ENCODE measurements around the gene FOXL3.

FOXL3 gene

DNA sequence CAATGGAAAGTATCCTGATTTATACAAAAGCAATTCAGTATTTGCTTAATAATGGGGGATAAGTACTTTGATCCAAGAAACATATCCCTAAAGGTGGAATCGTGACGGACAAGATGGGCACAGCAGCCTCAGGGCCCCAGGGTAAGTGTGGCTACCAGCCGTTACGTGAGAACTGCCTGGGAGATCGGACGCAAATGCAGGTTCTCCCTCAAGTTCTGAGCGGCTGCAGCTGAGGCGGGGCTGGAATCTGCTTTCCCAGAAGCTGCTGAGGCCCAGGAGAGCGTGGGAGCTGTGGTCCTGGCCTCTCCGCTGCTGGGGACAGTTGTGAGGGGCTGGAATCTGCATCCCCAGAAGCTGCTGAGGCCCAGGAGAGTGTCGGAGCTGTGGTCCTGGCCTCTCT, 13.5 kb downstream of the FOXL3 start:
- DNase-seq: no peak

DNA sequence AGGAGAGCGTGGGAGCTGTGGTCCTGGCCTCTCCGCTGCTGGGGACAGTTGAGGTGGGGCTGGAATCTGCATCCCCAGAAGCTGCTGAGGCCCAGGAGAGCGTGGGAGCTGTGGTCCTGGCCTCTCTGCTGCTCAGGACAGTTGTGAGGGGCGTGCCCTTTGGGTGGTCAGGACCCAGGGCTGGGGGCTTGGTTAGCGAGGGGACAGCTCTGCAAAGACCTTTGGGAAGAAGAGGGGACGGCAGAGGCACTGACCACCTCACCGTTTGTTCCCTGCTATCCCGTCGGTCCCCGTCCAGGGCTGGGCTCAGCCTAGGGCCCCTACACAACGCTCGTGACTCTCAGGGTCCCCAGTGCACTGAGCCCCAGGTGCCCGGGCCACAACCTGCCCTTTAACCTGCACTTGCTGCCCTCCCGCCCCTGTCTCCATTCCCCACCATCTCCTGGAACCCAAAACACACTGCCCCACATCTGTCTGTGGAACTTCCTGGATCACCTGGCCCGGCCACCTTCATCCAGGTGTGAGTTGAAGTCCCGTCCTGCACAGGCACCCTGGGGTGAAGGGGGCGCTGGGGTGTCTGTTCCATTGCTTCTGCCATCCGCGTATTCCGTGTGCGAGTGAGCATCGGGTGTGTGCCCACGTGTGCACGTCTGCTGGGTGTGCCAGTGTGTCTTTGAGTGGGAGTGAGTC, 14.1 kb downstream of the FOXL3 start:
- no peak for DNase-seq

DNA sequence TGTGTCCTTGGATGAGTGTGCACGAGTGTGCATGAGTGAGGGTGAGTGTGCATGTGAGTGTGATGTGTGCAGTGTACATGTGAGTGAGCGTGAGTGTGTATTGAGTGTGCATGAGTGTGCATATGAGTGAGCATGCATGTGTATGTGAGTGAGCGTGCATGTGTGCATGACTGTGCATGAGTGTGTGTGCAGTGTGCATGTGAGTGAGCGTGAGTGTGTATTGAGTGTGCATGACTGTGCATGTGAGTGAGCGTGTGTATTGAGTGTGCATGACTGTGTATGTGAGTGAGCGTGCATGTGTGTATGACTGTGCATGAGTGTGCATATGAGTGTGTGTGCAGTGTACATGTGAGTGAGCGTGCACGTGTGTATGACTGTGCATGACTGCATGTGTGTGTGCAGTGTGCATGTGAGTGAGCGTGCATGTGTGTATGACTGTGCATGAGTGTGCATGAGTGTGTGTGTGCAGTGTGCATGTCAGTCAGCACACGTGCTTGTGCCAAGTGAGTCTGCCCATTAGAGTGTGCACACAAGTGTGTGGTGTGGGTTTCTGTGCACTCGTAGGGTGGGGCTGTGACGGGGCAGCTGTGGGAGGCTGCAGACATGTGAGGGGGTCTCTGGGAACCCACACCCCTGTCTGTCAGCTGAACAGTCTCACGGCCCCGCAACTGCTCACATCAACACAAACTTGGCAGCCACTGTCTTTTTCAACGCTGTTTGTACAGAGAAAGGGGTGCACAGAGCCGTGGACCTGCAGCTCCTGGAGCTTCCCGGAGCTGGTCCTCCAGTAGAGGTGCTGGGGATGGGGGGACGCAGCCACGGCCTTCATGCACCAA, 14.8 kb downstream of the FOXL3 start:
- DNase-seq: no peak

GRCh38 chr7:305410-306151, 15.6 kb downstream of the FOXL3 start:
- no peak for DNase-seq

GRCh38 chr7:307970-308369, 18.0 kb downstream of the FOXL3 start:
- no peak for DNase-seq

- DNase-seq: no peak
These were observed 19.7 kb downstream of the FOXL3 start for GRCh38 chr7:309586-310228.

DNA sequence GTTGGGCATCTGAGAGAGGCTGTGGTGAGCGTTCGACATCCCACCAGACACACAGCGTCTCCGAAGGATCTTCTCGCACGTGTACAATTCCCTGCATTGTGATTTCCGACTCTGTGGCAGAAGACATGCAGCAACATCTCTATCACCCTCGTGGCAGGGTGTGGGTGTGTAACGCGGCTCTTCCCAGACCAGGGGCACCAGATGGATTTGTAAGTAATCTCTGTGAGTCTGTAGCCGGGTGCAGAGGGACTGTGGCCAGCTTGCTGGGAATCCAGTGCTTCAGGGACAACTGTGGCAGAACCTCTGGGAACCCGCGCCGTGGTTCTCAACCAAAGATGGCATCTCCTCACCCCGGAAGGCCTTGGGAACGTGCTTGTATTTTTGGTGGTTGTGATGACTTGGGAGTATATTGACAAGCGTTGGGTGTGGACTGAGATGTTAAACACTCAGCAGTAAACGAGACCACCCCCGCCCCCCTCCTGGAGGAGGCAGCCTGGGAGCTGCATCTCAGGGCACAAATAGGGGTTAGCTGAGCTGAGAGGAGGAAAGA, 21.2 kb downstream of the FOXL3 start:
- no peak for DNase-seq

DNA sequence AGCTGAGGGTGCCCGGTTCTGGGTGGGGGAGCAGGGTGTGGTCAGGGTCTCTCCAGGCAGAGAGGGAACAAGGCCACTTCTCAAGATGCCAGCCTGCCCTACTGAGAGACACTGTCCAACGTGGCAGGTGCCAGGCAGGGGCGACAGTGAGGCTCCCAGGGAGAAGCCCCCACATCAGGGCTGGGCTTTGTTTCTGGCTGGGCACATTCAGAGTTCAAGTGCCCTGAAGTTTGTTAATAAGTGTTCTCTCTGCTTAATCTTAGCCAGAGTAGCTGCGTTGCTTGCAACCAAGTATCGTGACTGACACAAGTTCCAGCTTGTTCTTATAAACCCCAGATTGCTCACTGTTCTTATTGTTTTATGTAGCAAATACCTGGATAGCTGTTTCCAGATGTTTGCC, 21.8 kb downstream of the FOXL3 start:
- DNase-seq: no peak

DNA sequence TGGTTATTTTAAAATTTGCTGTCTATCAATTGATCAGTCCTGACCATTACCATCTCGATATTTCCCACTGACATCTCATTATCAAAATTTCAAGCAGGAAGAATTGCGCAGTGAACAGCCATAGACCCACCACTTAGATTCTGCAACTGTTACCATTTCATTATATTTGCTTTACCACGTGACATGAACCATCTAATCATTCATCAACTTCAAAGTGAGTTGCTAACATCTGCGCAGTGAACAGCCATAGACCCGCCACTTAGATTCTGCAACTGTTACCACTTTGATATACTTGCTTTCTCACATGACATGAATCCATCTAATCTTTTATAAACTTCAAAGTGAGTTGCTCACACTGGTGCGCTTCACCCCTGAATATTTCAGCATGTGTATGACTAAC, 22.5 kb downstream of the FOXL3 start:
- DNase-seq: no peak

GRCh38 chr7:314853-315252, 24.9 kb downstream of the FOXL3 start:
- DNase-seq: no peak

DNA sequence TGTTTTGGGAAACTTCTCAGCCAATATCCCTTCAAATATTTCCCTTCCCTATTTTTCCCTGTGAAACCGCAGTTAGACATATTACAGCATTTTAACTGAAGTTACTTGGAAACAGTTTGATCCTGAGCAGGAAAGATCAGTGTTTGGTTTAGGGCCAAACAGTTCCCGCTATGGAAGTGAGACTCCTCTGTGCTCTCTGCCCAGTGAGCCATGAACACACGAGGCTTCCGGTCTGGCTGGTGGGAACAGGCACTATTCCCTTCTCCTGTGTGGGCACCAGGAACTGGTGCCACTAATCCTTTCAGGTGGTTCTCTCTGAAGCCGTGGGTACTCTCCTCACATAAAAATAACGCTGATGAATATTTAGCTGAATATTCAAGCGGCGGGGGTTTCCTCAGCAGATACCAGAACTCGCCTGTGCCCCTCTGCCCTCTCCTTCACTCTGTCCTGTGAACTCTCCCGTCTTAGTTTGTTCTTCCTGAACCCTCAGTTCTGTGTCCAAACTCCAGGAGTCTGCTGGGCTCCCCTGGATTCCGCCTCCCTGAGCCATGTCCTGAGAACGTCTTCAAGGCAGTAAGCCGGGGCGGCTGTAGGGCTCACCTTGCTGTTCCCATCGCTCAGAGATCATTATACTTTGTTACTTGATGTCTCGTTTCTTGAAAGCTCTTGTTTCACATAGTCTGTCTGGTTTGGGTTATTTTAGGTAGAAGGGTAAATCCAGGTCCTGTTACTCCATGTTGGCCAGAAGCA, 25.7 kb downstream of the FOXL3 start:
- DNase-seq: no peak

- DNase-seq: no peak
These were observed 27.9 kb downstream of the FOXL3 start for GRCh38 chr7:317643-318405.

DNA sequence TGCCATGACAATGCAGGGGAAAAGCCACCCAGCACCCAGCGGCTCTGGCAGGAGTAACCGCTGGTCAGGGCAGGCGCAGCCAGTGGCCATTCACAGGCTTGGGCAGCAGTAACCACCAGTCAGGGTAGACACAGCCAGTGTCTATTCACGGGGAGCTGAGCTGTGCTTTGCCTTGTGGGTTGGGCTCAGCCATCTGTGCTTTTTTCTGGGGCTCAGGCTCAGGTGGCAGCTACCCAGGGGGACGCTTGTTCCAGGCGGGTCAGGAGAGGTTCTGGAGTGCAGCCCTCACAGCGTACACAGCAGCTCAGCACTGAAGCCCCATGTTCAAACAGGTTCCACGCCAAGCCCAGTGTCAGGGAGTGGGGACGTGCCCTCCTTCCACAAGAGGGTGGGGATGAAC, 28.5 kb downstream of the FOXL3 start:
- DNase-seq: no peak

- DNase-seq: no peak
These were observed 29.1 kb downstream of the FOXL3 start for GRCh38 chr7:318878-319661.

- DNase-seq: no peak
These were observed 30.3 kb downstream of the FOXL3 start for GRCh38 chr7:320297-320696.

GRCh38 chr7:322111-322671, 32.2 kb downstream of the FOXL3 start:
- DNase-seq: peak; percentile 45 to 75 (median 68)

- DNase-seq: no peak
These were observed 32.7 kb downstream of the FOXL3 start for GRCh38 chr7:322708-323111.

DNA sequence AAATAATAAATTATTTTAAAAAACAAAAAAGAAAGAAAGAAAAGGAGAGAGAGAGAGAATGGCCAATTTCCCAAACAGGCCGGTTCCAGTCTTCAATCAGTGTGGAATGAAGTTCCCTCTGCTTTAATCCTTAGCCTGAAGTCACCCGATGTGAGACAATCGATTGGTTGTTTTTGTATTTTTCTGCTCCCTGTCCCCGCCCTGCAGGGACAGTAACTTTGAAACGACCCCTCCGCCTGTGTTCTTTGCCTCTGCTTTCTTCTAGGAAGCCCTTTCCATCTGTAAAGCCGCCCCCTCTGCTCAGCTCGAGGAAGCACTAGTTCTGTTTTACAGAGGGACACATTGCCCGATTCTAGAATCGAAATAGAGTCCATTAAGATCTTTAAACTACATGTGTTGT, 33.4 kb downstream of the FOXL3 start:
- DNase-seq: no peak

DNA sequence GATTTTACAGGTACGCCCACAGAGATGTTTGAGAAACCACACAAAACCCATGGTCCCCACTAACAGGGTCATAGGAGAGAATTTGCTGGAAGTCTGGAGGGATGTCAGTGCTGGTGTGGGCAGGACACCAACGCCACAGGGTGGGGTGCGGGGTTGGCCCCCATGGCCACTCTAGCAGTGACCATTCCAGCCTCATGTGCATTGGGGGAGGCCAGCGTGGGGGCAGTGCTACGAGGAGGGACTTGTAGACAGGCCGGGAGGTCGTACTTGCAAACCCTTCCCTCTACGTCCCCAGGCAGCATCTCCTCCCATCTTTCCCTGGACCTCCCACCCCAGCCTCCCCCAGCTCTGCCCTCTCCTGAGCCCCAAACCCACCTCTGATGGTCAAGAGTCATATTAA, 34.0 kb downstream of the FOXL3 start:
- no peak for DNase-seq
